GM19240 (cell line): ENCODE data around the gene CLMP.
"Not testable (repeated sequence)": the region's sequence is repeated elsewhere in the genome, so short reads cannot be mapped to it uniquely, and the experiment has no call there.

ENCODE experiments used
- DNase-seq: peaks from one replicate; pipeline ENCODE4 v3.0.0; 2011; ENCODE audit warnings: low spot score; ENCODE audit not compliant: insufficient read length

The CLMP gene

DNA sequence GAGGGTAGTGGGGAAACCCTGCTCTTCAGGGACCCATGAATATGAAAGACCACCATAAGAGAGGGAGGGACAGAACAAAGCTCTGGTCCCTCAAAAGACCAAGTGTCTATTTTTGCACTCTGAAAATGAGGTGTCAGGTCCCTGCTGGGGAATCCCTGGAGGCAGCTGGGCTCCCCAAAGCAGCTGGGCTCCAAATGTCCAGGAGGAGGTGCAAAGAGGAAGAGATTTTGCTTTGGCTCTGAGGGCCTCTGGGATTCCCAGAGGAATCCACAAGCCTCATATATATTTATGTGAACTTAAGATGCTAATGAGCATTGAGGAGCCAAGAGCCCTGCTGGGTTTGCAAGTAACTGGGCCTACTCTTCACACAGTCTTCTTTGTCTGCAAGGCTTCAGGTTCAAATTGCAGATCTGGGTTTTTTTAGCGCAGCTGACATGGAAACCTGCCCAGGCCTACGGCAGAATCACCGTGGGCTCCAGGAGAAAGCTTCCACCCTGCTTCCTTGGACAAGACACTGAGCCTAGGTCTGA is 26.0 kb downstream of the CLMP start:
- no peak for DNase-seq

DNA sequence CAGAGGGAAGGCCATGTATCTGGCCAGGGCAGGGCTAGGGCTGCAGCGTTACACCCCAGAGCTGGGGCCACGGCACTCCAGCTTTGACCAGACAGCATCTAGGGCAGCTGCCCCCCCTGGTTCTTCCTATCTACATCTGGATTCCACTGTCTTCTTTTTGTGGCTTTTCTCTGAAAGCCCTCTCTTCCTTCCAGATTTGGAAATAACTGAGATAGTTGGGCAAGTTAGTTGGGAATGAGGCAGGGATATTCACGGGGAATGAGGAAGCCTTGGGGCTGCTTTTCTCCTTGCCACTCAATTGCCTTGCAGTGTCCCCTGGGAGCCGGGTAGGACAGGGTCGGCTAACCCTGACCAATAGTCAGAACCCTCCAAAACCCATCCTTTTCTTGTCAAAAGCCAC is 26.8 kb downstream of the CLMP start:
- DNase-seq: no peak

DNA sequence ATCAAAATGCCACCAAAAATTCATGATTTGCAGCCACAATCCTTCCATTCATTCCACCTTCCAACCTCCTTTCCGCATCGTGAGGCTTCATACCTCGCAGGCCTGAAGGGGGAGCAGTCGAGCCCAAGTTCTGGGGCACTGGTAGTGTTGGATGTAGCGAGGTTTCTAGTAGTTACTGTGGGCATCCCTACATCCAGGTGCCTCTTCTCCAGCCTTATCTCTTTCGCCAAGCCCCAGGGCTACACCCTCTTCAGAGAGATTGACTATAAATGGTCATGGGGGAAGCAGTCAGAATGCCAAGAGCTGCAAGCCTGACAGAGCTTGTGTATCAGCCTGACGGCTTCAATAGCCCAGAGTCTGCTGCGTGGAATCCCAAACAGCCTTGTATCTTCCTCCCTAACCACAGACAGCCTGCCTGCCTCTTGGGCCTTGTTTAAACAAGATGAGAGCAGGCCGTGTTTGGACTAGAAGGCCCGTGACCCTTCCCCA is 28.9 kb downstream of the CLMP start:
- no peak for DNase-seq

DNA sequence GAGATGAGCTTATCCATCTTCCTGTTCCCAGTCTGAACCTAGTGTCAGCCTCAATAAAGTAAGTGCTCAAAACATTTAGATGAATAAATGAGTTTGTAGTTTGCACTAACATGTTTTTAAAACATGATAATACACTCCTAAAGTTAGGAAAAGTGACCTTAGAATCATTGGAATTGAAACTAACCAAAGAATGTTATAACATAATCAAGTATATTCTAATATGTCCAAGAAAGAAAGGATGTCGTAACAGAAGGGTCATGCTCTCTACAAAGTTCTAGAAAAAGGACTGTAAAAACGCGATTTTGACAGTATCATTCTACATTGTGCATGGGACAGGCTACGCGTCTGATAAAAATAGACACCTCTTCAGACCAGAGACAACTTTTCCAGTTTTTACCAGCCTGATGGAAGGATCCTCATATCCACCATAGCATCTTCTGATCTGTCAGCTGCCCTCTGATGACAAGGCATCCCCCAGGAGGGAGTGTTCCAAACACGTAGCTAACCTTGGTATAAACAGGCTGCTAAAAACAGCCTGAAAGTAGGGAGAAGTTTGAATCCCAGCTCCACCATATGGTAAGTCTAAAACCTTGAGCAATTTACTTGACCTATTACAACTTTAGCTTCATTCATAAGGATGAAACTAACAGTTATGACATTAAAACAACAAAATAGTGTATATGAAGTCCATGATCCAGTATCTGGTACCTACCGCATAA is 30.2 kb downstream of the CLMP start:
- DNase-seq: no peak

DNA sequence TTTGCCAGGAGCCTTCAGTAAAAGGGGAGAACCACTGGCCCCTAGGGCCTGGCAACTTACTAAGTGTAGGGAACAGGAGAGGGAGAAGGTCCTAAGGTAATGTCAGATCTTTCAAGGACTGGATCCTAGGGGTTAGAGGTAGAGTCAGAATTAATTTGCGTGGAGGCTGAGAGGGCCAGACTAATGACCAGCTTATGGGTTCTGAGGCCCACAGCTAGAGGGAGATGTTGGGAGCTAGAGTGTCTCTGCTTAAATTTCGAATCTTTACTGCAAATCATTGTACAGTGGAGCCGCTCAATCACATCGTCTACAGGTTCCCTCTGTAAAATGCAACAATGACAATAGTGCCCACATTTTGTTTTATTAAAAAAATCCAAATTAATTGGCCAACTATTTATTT is 31.4 kb downstream of the CLMP start:
- no peak for DNase-seq

DNA sequence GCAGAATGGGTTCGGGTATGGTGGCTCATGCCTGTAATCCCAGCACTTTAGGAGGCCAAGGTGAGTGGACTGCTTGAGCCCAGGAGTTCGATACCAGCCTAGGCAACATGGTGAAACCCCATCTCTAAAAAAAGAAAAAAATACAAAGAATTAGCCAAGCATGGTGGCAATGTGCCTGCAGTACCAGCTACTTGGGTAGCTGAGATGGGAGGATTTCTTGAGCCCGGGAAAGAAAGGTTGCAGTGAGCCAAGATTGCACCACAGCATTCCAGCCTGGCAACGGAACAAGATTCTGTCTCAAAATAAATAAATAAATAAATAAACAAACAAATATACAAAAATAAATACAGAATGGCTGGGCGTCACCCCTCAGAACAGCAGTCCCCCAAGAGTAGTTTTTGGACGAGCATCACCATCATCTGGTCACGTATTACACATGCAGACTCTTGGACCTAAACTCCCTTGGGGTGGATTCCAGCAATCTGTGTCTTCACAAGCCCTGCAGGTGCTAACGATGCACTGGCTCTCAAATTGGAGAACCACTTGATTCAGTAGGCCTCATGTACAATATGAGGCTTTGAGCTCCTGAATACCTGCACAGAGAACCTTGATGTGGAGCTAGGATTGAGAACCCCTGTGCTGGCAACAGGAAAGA is 33.5 kb downstream of the CLMP start:
- no peak for DNase-seq

- DNase-seq: no peak
These were observed 35.7 kb downstream of the CLMP start for GRCh38 chr11:123159183-123159857.

GRCh38 chr11:123158033-123159003 is 36.7 kb downstream of the CLMP start:
- no peak for DNase-seq

GRCh38 chr11:123152951-123153350 is 42.1 kb downstream of the CLMP start:
- no peak for DNase-seq

- DNase-seq: not testable (repeated sequence)
These were observed 42.7 kb downstream of the CLMP start for GRCh38 chr11:123152346-123152745.

DNA sequence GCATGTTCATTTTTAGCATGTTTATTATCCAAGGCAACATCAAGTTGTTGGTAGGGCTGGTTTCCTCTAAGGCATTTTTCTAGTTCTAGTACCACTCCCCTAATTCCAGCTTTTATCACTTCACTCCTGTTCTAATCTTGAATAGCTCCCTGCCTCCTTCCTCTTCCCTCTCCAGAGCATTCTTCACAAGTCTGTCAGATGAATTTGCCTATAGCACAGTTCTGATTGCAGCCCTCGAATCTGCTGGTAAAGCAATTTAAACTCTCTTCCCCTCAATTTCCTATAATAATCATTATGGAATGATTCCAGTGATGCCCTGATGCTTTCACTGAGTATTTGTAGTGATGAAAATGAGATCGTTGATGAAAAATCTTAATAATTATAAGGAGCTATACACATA is 43.3 kb downstream of the CLMP start:
- no peak for DNase-seq

- DNase-seq: no peak
These were observed 43.7 kb downstream of the CLMP start for GRCh38 chr11:123151366-123151765.

- DNase-seq: no peak
These were observed 44.2 kb downstream of the CLMP start for GRCh38 chr11:123150882-123151281.

GRCh38 chr11:123148965-123149364 is 46.1 kb downstream of the CLMP start:
- no peak for DNase-seq

GRCh38 chr11:123145661-123146060 is 49.4 kb downstream of the CLMP start:
- no peak for DNase-seq

- DNase-seq: no peak
These were observed 49.8 kb downstream of the CLMP start for GRCh38 chr11:123145220-123145619.

DNA sequence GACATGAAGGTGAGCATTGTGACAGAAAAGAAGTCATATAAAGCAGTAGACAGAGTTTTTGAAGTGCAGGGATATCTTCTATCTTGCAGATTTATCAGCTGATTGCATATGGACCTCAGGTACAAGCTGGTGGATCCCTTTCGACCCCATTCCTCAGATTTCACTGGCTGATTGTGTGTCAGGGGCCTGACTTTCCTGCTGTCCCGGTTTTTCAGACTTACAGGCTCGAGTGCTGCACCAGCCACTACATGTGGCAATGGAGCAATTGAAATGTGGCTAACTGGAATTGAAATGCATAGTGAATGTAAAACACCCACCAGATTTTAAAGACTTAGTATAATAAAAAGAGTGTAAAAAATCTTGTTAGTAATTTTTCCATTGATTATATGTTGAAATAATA is 50.3 kb downstream of the CLMP start:
- DNase-seq: no peak

- no peak for DNase-seq
These were observed 51.1 kb downstream of the CLMP start for GRCh38 chr11:123143921-123144320.

- no peak for DNase-seq
These were observed 51.6 kb downstream of the CLMP start for GRCh38 chr11:123143476-123143875.

- DNase-seq: no peak
These were observed 55.8 kb downstream of the CLMP start for GRCh38 chr11:123139206-123139605.
